CD4-positive, alpha-beta T cell treated with Interleukin-6 at 100 ng/mL for 8 hours (primary cell): ENCODE measurements around the gene ZFYVE28.
A peak's percentile ranks its signal among the peaks of the same experiment; 100 is the strongest.

ENCODE experiments used
- DNase-seq: peaks from one replicate; pipeline ENCODE4 v3.0.0-alpha.2; 2020; ENCODE audit warnings: mixed read lengths, low spot score

ZFYVE28 gene

DNA sequence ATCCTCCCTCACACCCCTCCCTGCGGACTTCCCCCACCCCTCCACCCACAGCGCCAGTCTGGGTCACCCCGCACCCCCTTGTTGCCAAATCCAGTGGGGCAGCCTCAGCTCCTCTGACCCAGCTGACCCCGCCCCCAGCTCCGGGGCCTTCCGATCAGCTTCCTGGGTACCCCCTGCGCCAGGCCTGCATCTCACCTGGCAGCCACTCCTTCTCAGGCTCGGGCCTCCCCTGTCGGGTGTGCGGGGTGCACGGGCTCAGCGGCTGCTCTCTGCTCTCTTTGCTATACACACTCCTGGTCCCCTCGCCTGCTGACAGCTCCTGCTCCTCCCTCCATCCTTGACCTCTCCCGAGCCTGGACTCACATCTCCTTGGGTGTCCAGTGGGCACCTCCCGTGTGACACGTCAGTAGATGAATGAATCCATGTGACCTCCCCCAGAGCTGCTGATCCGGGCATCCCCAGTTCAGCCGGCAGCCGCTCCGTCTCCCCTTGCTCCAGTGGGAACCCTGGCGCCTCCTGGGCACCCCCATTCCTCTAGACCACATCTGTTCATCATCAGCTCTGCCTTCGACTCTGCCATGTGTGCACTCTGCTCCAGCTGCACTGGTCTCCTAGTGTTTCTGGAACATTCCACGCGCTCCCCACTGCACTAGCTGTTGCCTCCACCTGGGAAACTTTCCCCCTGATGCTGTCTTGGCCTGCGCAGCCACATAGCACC is 10.2 kb upstream of the ZFYVE28 start:
- no peak for DNase-seq

DNA sequence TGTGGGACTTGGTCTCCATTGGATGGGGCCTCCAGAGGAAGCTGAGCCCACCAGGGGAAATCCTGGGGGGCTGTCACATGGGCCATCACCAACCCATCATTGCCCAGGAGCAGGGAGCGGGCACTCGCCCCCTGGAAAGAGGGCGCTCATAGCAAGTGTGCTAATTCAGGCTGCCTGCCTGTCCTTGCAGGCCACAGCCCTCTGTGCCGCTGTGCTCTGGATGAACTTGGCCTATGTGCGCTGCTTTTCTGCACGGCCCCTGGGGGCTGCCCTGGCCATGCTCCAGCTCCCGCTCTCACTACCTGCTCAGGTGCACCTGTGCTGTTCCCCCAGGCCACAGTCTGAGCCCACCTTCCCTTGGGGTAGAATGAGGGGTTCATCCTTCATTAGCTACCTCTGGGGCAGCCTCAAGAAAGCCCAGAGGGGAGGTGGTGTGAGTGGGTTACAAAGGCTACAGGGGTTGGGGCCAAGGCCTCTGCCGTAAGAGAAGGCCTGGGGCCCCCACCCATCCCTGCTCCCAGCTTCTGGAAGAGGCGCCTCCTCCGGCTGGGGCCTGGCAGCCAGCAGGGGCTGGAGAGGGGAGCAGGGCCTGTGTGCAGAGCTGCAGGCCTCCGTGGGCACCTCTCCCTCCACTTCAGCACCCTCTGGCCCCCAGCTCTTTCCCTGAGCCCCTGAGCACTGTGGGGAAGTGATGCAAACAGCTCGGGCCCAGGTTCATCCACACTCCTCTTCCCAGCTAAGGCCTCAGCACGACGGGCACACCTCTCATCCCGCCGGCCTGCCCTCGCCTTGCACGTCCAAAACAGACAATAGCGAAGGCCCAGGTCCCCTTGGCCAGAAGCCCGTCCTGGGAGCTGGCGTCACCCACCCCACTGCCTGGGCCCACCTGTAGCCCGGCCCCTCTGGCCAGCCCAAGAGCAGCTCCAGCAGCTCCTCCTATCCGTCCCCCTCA is 9.2 kb upstream of the ZFYVE28 start:
- no peak for DNase-seq

DNA sequence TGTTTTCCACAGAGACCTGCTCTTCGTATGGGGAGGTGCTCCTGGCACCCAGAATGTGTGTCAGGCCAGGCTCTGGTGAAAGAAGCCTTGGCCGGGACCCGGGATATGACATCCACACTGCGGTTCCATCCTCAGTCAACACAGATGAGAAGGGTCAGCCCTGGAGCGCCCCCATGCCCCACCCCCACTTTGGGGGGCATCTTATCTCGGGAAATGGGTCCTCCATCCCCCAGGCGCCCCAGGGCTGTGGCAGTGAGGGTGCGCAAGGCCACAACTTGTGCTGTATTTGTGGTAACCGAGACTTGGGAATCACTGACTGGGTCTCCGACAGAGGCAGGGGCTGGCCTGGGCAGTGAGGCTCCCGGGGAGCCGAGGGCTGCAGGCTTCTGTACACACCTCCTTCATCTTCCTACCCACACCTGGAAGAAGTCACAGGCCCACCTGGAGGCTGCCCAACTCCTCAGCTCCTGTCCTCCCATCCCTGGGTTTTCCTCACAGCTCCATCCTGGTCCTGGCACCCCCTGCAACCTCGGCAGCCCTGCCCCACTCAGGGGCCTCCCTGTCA is 8.3 kb upstream of the ZFYVE28 start:
- no peak for DNase-seq

DNA sequence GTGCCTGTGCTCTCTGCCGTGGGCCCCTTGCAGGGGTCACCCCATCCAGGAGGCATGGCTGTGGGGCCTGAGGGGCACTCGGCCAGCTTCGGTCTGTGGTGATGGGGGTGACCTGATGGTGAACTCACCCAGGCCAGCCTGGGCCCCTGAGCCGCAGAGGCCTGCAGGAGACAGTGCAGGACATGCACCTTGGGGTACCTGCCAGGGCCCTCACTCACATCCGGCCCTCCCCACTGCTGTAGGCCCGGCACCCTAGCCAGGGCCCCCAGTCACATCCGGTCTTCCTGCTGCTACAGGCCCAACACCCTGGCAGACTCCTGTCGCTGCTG is 7.6 kb upstream of the ZFYVE28 start:
- no peak for DNase-seq

GRCh38 chr4:2425386-2426068 is 7.1 kb upstream of the ZFYVE28 start:
- no peak for DNase-seq

GRCh38 chr4:2424581-2424980 is 6.1 kb upstream of the ZFYVE28 start:
- DNase-seq = no peak

- DNase-seq = no peak
Measured at GRCh38 chr4:2423695-2424094, 5.2 kb upstream of the ZFYVE28 start.

DNA sequence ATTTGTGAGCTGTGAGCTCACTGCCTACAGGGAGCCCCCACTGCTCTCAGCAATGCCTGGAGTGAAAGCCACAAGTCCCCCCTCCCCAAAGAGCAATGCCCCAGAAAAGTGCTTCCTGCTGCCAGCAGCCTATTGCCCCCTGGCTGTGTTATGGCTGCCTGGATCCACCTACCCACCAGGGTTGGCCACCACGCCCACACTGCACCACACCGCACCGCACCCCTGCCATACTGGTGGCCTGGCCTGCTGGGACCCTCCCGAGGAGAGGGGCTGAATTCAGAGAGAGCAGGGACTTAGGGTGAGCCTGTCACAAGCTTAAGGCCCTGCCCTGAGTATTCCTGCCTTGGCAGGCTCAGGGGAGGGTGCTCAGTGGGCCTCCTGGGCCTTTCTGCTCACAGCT is 4.6 kb upstream of the ZFYVE28 start:
- no peak for DNase-seq

DNA sequence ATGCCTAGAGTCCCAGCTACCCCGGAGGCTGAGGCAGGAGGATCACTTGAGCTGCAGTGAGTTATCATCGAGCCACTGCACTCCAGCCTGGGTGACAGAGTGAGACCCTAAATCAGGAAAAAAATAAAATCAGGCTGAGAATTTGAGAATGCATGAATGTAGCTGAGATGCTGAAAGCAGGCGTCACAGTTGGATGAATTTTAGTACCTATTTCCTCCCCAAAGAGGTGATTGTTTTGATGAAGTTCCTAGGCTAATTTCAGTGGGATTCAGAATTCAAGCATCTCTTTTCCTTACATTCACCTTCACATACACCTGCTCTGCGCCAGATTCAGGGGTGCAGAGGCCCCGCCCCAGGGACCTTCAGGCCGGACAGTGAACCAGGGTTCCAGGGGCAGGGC is 3.5 kb upstream of the ZFYVE28 start:
- no peak for DNase-seq

DNA sequence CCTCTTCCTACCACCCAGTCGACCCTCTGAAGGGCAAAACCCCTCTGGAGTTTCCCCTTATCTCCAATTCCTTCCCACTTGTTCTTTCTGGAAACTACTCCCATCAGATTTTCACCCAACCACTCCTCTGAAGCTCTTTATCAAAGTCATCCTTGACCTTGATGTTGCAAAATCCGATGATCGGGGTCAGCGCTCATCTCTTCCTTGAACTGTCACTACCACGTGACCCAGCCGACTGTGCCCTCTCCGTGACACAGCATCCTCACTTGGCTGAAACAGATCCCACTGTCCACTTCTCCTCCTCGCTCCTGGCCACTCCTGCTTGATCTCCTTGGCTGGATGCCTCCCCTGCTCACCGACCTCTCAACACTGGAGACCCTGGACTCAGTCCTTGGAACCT is 1.4 kb upstream of the ZFYVE28 start:
- DNase-seq = no peak

DNA sequence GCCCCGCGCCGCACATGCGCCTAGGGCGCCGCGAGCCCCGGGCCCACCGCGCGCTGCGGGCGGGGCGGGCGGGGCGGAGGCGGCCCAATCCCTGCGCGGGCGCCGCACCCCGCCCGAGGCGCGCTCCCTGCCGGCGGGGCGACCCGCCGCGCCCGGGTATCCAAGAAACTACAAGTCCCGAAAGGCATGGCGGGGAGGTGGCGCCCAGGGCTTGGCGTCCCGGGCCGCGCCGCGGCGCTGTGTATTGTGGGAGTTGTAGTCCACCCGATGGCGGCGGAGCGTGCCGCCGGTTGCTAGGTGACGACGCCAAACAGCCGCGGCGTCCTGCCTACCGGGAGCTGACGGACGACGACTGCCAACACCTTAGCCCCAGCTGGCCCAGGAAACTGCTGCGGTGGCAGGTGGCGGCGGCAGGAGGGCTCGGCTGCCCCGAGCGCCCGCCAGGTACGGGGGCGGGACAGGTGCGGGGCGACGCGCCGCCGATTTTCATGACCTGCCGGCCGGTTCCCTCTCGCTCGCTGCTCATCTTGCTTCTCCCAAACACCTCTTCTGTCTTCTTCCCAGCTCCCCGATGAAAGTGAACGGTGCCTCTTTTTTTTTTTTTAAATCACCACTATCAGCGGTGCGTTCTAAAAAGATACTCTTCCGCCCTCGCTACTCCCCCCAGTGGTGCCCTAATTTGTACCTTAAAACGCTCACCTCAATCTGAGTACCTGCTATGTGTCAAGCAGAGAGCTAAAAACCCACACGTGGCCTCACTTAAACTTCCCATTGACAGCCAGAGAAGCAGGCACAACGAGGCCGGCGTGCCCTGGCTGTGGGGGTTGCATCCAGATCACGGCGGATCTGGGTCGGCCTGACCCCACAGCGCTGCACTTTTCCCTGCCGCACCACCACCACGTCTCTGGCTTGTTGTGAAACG is 466 bp upstream of the ZFYVE28 start, which contains the start of gene CFAP99:
CFAP99 (plus strand) TSS at position 306 of the 922 bp plus-strand sequence.
- peak; percentile 98 for DNase-seq

DNA sequence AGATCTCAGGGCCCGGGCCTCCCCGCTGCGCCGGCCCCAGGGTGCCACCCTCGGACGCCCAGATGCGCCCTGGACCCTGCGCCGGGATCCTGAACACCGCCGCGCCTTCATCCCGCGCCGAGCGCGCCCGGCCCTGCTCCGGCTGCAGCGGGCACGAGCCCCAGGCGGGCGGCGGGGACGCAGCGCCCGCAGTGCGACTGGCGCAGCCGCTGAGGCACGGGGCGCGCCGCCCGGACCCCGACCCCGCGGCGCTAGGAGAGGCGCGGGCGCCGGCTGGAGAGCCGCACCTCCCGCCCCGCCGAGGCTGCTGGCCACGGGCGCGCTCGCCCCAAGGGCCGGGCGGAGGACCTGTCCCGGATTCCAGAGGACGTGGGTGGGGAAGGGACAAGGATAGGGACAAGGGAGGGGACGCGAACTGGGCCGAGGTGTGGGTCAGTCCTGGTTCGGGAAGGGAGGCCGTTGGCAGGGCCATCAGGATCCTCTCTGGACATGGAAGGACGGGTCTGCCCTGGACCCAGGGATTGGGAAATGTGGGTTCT is 1.1 kb downstream of the ZFYVE28 start:
- no peak for DNase-seq

- no peak for DNase-seq
Measured at GRCh38 chr4:2416564-2417225, 1.8 kb downstream of the ZFYVE28 start.

DNA sequence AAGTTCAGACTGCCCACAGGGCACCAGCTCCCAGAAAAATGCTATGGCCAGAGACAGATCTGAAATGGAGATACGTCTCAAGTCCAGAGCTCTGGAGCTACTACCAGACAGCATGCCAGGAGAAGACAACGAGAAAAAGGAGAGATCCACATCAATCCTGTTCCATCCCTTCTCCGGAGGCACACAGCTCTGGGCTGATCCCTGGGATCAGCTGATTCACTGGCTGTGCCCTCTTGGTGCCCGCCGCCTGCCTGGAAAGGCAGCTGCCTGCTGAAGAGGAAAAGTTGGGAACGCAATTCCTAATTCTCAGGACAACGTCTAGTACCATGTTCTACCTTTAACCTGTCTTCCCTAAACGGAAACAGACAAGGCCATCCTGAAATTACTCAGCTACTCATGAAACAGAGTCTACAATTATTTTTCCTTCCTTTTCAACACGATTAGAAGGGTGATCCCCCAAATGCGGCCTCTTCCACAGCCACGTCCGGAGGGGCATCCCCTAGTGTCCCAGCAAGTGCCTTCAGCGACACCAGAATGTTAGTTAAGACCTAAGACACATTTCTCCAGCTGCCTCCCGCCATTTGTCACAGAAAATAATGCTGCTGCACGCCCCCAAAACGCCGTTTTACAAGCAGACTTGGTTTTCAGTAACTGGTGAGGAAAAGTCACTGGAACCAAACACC is 2.4 kb downstream of the ZFYVE28 start:
- no peak for DNase-seq

GRCh38 chr4:2415213-2415612 is 3.2 kb downstream of the ZFYVE28 start:
- no peak for DNase-seq

GRCh38 chr4:2413821-2414610 is 4.4 kb downstream of the ZFYVE28 start:
- DNase-seq = no peak

DNA sequence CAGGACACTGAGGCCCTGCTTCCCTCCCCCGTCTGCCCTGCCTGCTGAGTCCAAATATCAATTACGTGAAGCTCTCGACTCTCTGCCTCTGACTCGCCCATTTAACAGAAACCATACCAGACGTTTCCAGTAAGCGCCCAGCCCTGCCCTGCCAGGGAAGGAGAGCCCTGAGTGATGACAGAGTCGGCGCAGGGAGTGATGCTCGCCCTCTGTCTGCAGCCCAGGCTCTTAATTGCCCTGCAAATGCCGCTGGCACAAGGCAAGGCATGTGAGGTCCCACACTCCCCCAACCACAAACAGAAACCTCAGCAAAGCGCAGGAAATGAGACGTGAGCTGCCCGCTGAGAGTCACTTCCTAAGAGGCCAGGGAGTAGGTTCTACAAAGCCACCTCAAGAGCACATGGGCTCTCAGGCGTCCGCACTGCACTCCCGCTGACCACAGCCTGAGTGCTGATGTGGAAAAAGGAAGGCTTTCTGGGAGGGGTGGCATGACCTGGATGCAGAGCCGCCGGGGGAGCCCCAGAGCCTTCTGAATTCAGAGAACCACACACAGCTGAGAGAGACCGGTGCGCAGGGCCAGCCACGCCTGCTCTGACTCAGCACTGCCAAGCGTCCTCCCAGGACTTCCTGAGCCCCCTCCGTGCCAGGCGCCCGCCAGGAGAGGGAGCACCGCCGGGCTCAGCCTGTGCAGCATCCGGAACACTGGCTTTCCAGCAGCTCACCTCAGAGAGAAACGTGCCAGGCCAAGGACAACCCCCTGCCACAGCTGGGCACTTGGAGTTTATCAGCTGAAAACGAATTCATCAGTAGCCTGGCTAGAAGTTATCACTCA is 5.3 kb downstream of the ZFYVE28 start:
- DNase-seq = peak; percentile 89

DNA sequence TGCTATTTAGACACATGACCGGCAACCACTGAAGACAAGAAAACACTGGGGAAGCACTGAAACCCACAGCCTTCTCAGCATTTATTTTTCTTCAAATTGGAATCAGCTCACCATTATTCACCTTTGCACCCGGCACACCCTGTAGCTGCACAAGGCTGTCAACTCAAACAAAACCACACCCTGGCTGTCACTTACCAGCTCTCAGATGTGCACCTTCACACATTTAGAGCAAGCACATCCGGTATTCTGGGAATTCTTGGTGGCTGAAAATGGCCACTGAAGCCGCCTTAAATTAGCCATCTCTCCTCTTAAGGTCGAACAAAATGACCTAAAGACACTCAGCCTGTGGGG is 5.9 kb downstream of the ZFYVE28 start:
- peak; percentile 79 for DNase-seq
